HG03520 (cell line): ENCODE measurements around the gene RPL28.

Experiments
- ATAC-seq: cut with Tn5 transposase; IDR thresholded peaks from one replicate; pipeline ENCODE4 v1.9.1; 2021; ENCODE audit warnings: mild to moderate bottlenecking, moderate library complexity; ENCODE audit not compliant: unreplicated experiment

RPL28 gene

DNA sequence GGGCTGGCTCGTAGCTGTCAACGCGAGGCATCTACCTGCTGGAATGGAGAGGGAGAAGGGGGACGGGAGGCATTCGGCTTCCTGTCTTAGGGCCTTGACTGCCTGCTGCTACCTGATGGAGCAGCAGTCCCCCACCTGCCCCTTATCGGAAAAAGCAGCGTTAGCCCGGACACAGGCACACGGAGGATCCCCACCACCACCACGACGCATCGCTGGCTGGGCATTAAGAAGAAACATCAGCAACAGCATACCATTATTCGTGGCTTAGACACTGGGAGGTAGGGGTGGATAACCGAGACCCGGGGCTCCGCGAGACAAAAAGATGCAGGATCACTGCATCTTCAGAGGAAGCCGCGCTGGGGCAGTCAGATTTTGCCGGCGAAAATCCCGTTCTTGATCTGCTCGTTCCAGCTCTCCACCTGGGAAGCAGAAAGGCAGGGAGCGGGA lies 32.4 kb upstream of the RPL28 start:
- ATAC-seq = no peak

DNA sequence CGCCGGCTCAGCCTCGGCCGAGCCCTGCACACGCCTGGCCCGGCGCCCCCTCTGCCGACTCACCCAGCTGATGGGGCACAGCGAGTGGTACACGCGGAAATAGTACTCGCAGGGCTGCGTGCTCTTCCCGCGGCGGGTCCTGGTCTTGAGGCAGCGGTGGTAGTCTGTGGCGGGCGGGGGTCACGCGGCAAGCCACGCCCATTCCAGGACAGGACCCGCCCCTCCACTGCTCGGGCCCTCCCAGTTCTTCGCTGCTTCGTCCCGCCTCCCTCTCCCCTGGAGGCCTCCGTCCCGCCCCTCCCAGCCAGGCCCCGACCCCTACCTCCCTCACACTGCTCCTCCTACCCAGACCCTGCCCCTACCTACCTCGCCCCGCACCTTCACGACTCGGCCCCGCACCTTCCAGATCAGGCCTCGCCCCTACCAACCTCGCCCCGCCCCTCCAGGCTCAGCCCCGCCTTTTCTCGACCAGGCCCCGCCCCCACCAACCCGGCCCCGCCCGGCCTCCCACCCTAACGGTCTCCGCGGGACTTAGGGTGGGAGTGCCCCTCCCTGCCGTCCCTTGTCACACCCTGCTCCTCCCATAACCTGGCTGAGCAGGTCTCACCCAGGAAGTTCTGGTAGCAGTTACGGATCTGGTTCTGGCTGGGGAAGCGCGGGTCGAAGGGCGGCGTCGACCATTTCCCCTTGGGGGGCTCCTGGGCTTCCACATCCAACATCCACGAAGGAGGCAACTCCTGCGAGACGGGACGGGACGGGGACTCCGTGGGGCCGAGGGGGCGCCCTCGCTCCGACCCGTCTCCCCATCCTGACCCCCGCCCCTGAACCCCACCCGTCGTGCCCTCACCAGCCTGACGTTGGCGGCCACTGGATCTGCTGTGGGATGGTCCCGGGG lies 31.7 kb upstream of the RPL28 start:
- no peak for ATAC-seq

DNA sequence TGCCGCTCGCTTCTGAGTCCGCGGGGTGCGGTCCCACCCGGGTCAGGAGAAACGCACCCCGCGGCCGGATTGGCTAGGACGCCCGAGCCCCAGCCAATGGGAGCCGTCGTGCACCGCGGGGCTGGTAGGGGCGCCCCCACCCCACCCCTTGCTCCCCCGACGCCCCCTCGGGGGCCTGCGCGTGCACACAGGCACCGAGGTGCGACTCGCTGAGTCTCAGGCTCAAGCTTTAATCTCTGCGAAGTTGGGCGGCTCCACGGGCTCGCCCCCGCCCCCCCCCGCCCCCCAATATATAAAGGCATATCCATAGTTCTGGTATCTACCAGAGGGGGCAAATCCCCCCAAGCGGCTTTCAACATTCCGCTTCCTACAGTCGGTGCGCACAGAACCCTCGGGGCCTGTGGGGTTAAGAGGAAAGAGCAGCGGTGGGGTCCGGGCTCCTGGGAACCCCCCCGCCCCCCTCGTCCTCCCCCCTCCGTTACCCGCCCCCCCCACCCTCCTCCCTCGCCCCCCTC lies 31.0 kb upstream of the RPL28 start, which contains the start of gene COX6B2:
TSS of gene COX6B2 (minus strand) at position 22 of the 515 bp plus-strand sequence. CDS start 198 bp downstream, outside the sequence.
- ATAC-seq = no peak

DNA sequence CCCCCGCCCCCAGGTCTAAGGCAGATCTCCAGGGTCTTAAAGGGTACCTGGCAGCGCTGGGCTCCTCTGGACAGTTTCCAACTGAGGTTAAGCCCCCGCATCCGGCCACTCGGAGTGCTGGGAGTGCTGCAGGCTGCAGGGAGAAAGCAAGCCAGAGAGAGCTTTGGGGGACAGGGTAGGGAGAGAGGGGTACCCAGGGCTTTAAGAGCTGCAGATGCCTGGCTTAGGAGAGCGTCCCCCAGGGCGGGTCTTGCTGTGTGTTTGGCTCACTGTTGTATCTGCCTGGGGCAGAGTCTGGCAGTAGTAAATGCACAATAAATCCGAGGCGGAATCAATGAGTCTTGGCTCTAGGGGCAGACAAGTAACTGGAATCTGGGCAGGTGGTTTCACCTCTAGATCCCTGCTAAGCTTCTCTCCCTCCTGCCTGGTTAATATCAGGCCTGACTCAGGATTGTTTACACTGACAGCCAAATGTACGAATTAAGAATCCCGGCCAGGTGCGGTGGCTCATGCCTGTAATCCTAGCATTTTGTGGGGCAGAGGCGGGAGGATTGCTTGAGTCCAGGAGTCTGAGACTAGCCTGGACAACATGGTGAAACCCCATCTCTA lies 30.4 kb upstream of the RPL28 start:
- ATAC-seq = no peak

DNA sequence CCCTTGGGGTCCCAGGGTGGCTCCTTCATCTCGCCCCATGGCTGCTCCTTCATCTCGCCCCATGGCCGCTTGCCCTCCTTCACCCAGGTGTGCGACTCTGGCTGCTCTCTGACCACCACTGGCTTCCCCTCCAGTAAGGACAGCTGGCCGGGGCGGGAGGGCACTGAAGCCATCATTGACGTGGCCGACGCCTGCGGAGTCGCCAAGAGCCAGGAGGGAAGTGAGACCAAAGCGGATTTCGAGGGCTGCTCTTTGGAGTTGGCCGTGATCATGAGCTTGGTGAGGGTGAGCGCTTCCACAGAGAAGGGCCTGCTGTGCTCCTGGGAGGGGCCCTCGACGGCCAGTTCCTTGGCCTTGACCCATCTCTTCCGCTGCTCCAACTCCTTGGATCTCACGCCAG lies 27.2 kb upstream of the RPL28 start:
- ATAC-seq = no peak

DNA sequence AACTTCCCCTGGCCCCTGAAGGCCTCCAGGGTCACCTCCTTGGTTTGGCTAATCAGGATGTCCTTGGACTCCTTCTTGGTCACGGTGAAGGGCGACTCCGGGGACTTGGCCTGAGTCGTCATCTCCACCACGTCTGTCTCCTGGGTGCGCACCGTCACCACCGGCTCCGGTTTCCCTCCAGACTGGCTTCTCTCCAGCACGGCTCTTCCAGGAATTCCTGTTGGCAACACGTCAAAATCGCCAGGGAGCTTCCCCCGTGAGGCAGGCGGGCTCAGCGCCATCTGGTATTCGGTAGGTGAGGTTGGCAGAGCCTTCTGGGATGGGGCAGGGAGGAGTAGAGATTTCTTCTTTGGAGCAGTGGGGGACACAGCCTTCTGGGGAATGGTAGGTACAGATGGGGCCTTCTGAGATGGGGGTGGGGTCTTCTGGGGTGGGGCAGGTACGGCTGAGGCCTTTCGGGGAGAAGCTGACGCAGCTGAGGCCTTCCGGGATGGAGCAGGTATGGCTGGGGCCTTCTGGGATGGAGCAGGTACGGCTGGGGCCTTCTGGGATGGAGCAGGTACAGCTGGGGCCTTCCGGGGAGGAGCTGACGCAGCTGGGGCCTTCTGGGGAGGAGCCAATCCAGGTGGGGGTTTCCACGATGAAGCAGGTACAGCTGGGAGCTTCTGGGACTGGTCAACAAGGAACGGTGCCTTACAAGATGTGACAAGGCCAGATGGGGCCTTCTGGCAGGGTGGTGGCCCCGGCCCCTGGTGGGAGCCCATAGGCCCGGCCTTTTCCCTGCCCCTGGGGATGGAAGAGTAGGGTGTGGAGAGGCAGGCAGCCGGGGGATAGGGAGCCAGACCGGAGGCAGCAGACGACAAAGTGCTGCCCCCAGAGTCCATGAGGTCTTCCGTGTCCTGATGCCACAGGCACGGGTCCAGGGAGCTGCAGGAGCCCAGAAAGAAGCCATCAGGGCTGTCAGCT lies 26.5 kb upstream of the RPL28 start:
- ATAC-seq = no peak

DNA sequence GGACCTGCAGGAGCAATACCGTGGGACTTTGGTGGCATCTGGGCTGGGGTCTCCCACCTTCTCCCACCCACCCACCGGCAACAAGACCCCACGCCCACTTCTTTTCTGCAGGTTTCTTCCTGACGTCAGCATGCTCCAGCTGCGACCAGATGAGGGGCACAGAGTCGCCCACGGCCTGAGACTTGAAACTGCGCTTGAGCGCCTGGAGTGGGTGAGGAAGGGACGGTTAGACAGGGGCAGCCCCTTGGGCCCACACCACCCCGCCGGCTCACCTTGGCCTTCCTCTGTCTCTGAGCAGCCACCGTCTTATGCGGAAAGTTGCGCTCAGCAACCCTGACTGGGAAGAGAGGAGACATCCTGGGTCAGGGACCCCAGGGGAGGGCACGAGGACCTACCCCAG lies 24.8 kb upstream of the RPL28 start:
- ATAC-seq = no peak

DNA sequence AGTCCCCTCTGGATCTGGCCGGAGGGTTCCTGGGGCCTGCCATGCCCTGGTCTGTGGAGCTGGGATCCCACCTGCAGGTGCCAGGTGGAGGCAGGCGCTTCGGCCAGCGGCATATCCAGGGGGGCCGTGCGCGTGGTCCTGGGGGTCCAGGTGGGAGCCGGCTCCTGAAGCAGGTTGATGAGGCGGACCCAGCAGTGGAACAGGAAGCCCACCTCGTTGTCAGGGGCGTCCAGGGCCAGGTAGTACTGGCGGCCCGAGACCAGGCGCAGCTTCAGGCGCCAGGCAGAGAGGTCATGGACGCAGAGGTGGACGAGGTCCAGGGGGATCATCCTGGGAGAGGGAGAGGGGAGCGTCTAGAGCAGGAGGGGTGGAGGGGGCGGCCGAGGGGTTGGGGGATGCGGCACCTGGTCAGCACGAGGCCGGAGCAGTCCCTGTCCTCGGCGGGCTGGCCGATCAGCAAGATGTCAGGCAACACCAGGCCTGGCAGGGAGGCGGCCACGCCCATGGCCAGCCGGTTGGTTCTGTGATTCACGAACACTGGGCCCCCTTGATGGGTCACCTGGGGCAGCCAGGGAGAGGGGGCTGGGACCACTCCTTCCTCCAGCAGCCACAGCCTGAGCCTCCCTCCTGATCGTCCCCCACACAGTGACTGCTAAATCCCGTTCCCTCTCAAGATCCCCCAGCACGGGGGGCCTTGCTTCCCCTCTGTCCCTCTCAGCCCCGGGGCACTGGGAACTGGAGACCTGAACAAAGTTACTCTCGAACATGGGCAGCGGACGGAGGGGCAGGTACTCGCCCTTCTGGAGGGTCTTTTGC lies 23.4 kb upstream of the RPL28 start:
- ATAC-seq = no peak

DNA sequence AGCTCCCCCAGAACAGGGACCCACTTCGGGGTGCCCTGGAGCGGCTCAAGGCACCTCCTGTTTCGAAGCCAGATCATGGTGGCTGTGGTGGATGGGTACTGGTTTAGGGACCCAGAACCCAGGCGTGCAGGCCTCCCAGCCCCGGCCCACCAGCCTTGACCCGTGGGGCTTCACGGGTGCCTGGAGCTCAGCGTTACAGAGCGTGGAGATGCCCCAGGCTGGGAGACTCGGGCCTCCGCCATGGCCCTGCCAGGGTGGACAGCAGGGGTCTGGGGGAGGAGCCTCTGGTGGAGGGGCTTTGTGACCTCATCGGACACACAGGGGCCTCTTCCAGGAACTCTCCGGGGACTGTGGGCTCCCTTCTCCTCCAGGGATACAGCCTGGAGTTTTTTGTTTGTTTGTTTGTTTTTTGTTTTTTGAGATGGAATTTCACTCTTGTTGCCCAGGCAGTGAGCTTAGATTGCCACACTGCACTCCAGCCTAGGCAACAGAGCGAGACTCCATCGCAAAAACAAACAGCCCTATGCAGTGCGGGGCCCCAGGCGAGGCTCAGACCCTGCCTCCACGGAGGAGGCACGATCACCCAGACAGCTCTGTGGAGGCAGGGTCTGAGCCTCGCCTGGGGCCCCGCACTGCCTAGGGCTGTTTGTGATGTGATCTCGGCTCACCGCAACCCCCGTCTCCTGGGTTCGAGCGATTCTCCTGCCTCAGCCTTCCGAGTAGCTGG lies 22.6 kb upstream of the RPL28 start, which contains the start of gene GARIN5B:
TSS of gene GARIN5B (minus strand) at position 271 of the 727 bp plus-strand sequence. CDS start at position 77, 194 bp downstream.
- no peak for ATAC-seq

DNA sequence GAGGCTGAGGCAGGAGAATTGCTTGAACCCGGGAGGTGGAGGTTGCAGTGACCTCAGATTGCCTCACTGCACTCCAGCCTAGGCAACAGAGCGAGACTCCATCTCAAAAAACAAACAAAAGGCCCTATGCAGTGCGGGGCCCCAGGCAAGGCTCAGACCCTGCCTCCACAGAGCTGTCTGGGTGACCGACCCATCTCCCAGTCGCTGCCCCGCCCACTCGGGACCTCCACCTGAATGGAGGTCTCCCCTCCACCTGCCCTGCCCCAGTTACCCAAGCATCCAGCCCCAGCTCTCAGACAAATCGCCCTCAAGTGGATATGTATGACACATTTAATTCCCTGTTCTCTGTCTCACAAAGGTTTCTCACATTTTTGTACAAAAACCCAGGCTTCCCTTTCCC lies 20.5 kb upstream of the RPL28 start:
- ATAC-seq = no peak

DNA sequence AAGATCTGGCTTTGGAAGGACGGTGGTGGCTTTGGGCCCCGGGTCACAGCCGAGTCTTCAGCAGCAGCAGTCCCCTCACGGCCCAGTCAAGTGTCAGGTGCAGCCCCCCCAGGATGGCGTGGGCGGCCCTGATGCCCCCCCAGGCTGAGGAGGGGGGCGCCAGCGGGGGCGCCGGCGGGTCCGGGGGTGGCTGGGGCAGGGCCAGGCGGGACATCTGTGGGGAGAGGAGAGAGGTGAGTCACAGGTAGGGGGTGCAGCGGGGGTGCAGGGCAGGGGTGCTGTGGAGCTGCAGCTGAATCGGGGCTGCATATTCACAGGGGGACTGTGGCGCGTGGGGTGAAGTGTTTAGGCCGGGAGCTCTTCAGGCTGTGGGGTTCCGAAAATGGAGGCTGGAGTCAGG lies 19.8 kb upstream of the RPL28 start:
- no peak for ATAC-seq

DNA sequence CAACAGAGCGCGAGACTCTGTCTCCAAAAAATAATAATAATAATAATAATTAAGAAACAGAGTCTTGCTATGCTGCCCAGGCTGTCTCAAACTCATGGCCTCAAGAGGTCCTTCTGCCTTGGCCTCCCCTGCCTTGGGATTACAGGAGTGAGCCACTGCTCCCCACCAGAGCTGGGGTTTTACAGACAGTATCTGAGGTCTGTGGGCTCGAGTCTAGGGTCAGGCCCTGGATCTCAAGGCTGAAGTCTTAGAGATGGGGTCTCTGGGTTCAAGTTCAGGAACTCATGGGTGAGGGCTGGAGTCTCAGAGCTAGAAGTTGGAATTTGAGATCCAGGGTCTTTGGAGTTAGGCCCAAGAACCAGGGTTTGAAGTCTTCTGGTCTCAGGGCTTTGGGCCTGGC lies 18.9 kb upstream of the RPL28 start:
- ATAC-seq = no peak

DNA sequence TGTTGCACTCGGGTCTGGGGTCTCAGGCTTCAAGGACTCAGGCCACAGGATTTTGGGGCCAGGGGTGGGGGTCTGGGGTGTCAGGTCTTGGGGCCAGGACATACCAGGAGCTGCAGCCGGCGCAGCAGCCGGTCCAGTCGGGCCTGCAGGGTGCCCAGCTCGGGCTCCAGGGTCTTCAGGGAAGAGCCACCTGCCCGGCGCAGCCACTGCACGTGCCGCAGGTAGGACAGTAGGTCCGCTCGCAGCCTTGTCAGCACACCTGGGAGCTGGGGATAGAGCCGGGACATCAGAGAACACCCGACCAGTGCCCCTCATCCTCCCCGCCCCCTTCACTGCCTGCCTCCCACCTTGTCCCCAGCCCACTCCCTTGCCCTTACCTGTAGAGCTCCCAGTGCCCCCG lies 17.6 kb upstream of the RPL28 start:
- ATAC-seq = no peak

DNA sequence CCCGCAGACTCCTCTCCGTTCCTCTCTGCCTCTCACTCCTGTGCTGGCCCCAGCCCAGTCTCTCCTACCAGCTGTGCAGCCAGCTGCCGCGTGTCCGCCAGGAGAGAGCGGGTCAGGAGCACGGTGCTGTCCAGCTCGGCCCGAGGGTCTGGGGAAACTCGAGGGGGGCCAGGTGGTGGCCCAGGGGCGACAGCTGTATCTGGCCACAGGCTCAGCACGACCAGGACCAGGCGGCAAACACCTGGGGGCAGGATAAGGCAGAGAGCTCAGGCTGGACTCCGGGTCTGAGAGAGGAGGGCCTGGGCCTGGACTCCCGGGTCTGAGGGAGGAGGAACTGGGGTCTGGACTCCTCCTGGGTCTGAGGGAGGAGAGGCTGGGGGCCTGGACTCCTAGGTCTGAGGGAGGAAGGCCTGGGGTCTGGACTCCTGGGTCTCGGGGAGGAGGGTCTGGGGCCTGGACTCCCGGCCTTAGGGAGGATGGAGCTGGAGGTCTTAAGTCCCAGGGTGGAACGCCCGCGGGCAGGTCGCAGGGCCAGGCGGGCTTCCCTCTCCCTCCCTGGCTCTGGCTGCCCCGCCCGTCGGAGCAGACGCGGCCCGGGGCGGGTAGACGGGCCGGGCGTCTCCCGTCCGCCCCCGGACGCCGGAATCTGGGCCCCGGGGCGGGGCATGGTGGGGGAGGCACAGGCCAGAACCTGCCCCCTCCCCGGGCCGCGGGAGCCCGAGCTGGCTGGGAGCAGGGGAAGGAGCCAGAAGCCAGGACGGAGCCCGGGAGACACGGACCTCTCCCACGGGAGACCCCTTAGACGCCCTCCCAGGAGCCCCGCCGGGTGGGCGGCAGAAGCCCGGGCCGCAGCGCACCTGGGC lies 16.8 kb upstream of the RPL28 start:
- ATAC-seq = no peak

DNA sequence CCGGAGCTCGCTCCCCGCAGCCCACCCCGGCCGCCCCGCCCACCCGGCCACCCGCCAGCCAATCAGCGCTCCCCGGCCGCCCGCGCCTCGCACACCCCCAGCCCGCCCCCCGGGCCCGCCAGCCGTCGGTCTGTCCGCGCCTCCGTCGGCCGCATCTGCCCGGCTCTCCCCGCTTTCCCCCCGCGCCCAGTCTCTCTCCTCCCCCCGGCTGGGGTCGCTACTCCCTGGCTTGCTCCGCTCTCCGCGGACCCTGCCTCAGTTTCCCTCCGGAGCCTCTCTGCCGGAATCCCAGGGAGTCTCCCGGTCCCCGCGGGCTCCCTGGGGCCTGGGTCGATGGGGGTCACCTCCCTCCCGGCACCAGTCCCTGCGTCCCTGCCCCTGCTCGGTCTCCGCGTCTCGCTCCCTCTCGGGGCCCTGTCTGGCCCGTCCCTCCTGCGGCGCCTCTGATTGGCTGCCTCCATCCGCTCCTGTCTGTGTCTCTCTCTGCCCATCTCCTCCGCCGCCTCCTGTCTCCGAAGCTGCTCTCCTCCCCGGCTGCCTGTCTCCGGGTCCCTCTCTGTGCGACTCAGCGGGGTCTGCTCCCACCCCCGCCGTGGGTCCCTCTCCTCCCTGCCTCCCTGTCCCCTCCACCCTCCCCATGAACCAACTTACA lies 16.0 kb upstream of the RPL28 start:
- ATAC-seq = no peak

DNA sequence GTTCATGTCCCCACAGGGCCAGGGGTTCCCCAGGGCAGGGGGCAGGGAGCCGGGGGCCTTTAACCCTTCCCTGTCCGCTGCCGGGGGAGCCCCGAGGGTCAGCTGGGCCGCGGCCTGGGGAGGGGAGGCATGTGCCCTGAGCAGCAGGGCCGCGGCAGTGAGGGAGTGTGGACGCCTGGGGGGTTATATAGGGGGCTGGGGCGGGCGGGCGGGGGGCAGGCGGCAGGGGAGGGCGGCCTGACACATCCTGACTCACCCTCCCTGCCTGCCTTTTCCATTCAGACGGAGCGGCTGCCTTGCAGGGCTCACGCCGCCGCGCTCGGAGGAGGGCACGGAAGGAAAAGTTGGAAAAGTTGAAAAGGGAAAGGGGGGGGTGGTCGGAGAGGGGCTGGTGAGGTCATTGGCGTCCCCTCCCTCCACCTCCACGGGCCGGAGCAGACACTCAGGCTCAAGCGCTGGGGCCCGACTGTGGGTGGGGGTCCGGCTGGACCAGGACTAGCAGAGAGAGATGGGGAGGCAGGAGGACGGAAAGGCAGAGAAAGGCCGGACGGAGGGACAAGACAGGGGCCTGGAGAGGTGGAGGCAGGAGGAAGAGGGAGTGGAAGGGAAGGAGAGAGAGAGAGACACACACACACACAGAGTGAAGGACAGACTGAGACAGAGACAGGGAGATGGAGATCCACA lies 15.3 kb upstream of the RPL28 start, which contains the start of gene IL11:
TSS of gene IL11 (minus strand) at position 159 of the 684 bp plus-strand sequence. CDS start at position 6, 153 bp downstream.
- no peak for ATAC-seq
